C4-2B (cell line): Measurements from ENCODE around the gene SEC22A.

ENCODE experiments used
- ZFX ChIP-seq: fragments of 450-650 bp; IDR thresholded peaks from 2 replicates; pipeline ENCODE4 v1.6.1; 2017
- TF ChIP-seq, protein P1 (sequence below): fragments of 450-650 bp; conservative IDR thresholded peaks from 2 replicates; pipeline ENCODE4 v1.5.1; 2017; ENCODE audit warnings: mild to moderate bottlenecking

DNA sequence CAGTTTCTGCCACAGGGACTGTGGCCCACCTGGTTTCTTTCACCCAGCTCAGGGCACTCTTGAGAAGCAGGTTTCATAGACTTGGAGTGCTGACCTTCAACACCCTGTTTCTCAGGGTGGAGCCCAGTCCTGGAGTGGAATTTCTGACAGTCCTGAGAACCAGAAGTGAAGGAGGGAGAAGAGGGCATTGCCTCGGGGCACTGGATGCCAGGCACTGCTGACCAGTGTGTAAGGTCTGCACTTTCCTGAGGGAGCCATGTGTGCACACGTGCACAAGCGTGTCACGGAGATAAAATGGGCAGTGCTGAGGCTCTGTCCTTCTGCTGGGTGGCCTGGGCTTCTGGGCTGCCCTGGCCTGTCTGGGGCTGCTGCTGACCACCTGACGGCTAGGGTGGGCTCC lies 118.5 kb downstream of the SEC22A start:
- TF ChIP-seq, protein P1, sequence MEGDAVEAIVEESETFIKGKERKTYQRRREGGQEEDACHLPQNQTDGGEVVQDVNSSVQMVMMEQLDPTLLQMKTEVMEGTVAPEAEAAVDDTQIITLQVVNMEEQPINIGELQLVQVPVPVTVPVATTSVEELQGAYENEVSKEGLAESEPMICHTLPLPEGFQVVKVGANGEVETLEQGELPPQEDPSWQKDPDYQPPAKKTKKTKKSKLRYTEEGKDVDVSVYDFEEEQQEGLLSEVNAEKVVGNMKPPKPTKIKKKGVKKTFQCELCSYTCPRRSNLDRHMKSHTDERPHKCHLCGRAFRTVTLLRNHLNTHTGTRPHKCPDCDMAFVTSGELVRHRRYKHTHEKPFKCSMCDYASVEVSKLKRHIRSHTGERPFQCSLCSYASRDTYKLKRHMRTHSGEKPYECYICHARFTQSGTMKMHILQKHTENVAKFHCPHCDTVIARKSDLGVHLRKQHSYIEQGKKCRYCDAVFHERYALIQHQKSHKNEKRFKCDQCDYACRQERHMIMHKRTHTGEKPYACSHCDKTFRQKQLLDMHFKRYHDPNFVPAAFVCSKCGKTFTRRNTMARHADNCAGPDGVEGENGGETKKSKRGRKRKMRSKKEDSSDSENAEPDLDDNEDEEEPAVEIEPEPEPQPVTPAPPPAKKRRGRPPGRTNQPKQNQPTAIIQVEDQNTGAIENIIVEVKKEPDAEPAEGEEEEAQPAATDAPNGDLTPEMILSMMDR, result no peak
- no peak for TF ChIP-seq ZFX
